Measurements from ENCODE around the gene C12orf75.

C12orf75 gene

DNA sequence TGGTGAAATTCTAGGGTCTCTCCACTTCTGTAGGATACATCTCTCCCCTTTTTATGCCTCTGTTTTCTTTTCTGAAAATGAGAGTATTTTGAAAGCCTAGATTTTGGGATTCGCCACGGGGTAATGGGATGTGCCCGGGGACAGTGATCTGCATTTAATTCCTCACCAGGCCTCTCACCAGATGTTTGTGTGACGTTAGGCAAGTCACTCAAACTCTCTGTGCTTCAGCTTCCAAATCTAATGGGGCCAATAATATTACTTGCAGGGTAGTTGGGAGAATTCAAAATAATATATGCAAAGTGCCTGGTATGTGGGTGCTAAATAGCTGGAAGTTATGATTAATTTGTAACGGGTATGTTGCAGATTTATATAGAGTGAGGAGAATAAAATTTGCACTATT lies 78.8 kb downstream of the C12orf75 start:
- TF ChIP-seq POLR2AphosphoS5 (IDR thresholded peaks at IDR 0.05; ENCODE audit: low read depth, low read length) (no peak), REST (IDR thresholded peaks at IDR 0.05; ENCODE audit: insufficient read depth in 1 of 2, low read depth in 2 of 2, low read length in 2 of 2) (no peak), TAF1 (IDR thresholded peaks at IDR 0.05; ENCODE audit: borderline replicate concordance, insufficient read depth, low read length) (no peak), SIN3A (IDR thresholded peaks at IDR 0.05; ENCODE audit: borderline replicate concordance, insufficient read depth, low read length) (no peak)

DNA sequence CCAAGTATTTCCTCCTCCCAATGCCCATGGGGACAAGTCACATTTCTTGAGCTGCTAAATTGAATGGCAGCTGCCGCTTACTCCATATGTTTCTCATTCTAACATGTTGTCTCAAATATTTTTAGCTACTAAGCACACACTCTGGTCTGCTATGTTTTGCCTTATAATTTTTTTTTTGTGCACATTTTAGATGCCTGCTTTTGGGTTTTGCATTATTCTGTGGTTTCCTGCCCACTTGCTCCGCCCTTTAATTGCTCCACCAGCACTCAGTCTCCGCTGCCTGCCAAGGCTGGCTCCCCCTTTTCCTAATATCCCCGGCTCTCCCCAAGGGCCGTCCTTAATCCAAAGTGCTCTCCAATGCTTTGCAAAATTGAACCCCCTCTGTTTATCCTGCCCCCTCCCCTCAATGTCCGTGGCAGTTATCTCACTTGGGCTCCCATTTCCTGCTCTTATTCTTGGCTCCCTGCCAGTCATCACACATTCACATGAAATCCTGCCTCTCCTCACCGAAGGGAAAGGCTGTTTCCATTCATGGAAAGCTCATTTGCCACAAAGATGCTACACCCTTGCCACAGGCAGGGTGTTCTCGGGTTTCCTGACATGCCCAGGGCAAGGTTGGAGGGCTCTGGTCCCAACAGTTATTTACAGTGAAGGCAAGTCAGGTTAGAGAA lies 79.4 kb downstream of the C12orf75 start:
- TF ChIP-seq POLR2AphosphoS5 (IDR thresholded peaks at IDR 0.05; ENCODE audit: low read depth, low read length) (peak; percentile 23; the same call in 1 of the 2 replicates), TAF1 (IDR thresholded peaks at IDR 0.05; ENCODE audit: borderline replicate concordance, insufficient read depth, low read length) (no peak), REST (IDR thresholded peaks at IDR 0.05; ENCODE audit: insufficient read depth in 1 of 2, low read depth in 2 of 2, low read length in 2 of 2) (peak in 1 of 2 experiments; percentile 66; a peak in 1 of 4 replicates), SIN3A (IDR thresholded peaks at IDR 0.05; ENCODE audit: borderline replicate concordance, insufficient read depth, low read length) (no peak)

DNA sequence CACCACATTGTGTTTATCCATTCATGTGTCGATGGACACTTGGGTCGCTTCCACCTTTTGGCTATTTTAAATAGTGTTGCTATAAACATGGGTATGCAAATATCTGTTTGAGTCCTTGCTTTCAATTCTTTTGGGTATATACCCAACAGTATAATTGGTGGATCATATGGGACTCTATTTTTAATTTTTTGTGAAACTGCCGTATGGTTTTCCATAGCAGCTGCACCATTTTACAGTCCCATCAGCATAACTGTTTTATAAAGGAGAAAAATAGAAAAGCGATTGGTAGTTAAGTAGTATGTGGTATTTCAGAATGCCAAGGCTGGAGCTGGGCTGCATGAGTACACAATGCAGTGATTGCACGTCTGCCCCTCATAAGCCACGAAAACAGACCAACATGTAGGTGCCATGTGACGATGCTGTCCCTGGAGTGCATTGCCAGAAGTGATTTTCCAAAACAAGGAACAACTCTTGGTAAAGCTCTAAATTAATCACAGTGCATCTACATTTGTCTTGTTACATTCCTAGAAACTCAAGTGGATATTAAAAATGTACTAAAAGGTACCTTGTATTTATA lies 83.5 kb downstream of the C12orf75 start:
- no peak for TF ChIP-seq SIN3A (IDR thresholded peaks at IDR 0.05; ENCODE audit: borderline replicate concordance, insufficient read depth, low read length)
- no peak for TF ChIP-seq REST (IDR thresholded peaks at IDR 0.05; ENCODE audit: insufficient read depth in 1 of 2, low read depth in 2 of 2, low read length in 2 of 2)
- no peak for TF ChIP-seq FOXP2 (optimal IDR thresholded peaks at IDR 0.05; ENCODE audit: borderline replicate concordance, extremely low read depth, extremely low read length, insufficient read depth)

GRCh38 chr12:105417732-105418131 lies 87.2 kb downstream of the C12orf75 start:
- TF ChIP-seq SIN3A (IDR thresholded peaks at IDR 0.05; ENCODE audit: borderline replicate concordance, insufficient read depth, low read length) (no peak), FOXP2 (optimal IDR thresholded peaks at IDR 0.05; ENCODE audit: borderline replicate concordance, extremely low read depth, extremely low read length, insufficient read depth) (no peak), TAF1 (IDR thresholded peaks at IDR 0.05; ENCODE audit: borderline replicate concordance, insufficient read depth, low read length) (no peak), REST (IDR thresholded peaks at IDR 0.05; ENCODE audit: insufficient read depth in 1 of 2, low read depth in 2 of 2, low read length in 2 of 2) (no peak), POLR2AphosphoS5 (IDR thresholded peaks at IDR 0.05; ENCODE audit: low read depth, low read length) (no peak)

DNA sequence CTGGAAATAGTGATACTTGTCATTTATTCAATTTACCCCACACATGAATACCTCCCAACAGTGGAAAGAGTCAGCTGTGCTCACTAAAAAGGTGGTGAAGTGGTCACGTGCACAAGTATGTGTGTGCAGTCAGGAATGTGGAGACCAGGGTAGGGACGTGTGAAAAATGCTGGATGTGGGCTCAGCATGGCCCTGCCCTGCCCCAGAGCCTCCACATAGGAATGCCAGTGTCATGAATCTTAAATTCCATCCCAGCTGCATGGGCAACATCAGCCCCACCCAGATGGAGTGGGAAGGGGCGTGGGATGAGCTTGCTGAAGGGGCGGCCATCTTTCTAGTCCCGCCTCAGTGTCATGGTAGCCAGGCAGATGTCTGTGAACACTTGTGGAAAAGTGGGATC lies 87.7 kb downstream of the C12orf75 start:
- TF ChIP-seq TAF1 (IDR thresholded peaks at IDR 0.05; ENCODE audit: borderline replicate concordance, insufficient read depth, low read length): no peak
- TF ChIP-seq SIN3A (IDR thresholded peaks at IDR 0.05; ENCODE audit: borderline replicate concordance, insufficient read depth, low read length): no peak
- TF ChIP-seq FOXP2 (optimal IDR thresholded peaks at IDR 0.05; ENCODE audit: borderline replicate concordance, extremely low read depth, extremely low read length, insufficient read depth): no peak
- TF ChIP-seq REST (IDR thresholded peaks at IDR 0.05; ENCODE audit: insufficient read depth in 1 of 2, low read depth in 2 of 2, low read length in 2 of 2): no peak
- TF ChIP-seq POLR2AphosphoS5 (IDR thresholded peaks at IDR 0.05; ENCODE audit: low read depth, low read length): no peak

Measured in PFSK-1 (cell line).